ENCODE measurements around the gene RSPH6A.

- TF ChIP-seq CTCF (IDR thresholded peaks at IDR 0.05) (no peak), ZFX (IDR thresholded peaks at IDR 0.05; ENCODE audit: borderline replicate concordance) (no peak)
Observed at GRCh38 chr19:45794627-45795026, 20.5 kb downstream of the RSPH6A start.
